Hepatocyte (in vitro differentiated cells): ENCODE results near the gene SLC25A27.

Experiments
- EZH2 ChIP-seq: fragments of 200-600 bp; sonication (generic); IDR thresholded peaks from 2 replicates; pipeline ENCODE4 v1.6.1; 2016; ENCODE audit warnings: antibody characterized with exemption, mild to moderate bottlenecking, borderline replicate concordance
- EZH2phosphoT487 ChIP-seq: fragments of 200-600 bp; sonication (generic); IDR thresholded peaks from one replicate; pipeline ENCODE4 v1.6.1; 2018; ENCODE audit warnings: antibody characterized with exemption, mild to moderate bottlenecking, low read depth, moderate library complexity; ENCODE audit not compliant: unreplicated experiment, severe bottlenecking
- TF ChIP-seq, protein P1 (sequence below): fragments of 200-600 bp; sonication (generic); IDR thresholded peaks from 2 replicates; pipeline ENCODE4 v1.5.1; 2016; ENCODE audit warnings: antibody characterized with exemption, mild to moderate bottlenecking; ENCODE audit not compliant: poor library complexity

DNA sequence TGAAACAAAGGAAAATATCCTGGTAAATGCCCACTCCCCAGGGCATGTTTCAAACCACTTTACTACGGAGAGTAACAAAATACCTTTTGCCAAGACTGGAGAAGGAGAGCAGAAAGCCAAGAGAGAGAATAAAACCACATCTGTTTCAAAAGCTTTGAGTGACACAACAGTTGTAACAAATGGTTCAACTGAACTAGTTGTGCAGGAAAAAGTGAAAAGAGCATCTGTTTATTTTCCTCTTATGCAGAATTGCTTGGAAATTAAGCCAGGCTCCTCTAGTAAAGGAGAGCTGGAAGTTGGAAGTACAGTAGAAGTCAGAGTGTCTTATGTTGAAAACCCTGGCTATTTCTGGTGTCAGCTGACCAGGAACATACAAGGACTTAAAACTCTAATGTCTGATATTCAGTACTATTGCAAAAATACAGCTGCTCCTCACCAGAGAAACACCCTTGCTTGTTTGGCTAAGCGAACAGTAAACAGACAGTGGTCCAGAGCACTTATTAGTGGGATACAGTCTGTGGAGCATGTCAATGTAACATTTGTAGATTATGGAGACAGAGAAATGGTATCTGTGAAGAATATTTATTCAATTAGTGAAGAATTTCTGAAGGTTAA, 37.5 kb downstream of the SLC25A27 start:
- TF ChIP-seq EZH2phosphoT487: no peak
- TF ChIP-seq, protein P1, sequence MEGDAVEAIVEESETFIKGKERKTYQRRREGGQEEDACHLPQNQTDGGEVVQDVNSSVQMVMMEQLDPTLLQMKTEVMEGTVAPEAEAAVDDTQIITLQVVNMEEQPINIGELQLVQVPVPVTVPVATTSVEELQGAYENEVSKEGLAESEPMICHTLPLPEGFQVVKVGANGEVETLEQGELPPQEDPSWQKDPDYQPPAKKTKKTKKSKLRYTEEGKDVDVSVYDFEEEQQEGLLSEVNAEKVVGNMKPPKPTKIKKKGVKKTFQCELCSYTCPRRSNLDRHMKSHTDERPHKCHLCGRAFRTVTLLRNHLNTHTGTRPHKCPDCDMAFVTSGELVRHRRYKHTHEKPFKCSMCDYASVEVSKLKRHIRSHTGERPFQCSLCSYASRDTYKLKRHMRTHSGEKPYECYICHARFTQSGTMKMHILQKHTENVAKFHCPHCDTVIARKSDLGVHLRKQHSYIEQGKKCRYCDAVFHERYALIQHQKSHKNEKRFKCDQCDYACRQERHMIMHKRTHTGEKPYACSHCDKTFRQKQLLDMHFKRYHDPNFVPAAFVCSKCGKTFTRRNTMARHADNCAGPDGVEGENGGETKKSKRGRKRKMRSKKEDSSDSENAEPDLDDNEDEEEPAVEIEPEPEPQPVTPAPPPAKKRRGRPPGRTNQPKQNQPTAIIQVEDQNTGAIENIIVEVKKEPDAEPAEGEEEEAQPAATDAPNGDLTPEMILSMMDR: no peak
- no peak for TF ChIP-seq EZH2
